GM18951 (cell line): Measurements from ENCODE around the gene MERTK.

Experiments used
- POLR2A ChIP-seq: IDR thresholded peaks from 4 replicates; pipeline ENCODE4 v1.6.1; 2011; ENCODE audit warnings: mild to moderate bottlenecking; ENCODE audit not compliant: insufficient read length, insufficient read depth; ENCODE audit errors: extremely low read depth
- in situ Hi-C: fragments of 300-500 bp; cut with MboI; formaldehyde crosslinking; loops from one replicate; pipeline ENCODE4 v1.12.0; 2022; ENCODE audit warnings: low sequenced_read_pairs, mixed read lengths, inconsistent platforms; ENCODE audit not compliant: unreplicated experiment

The MERTK gene

DNA sequence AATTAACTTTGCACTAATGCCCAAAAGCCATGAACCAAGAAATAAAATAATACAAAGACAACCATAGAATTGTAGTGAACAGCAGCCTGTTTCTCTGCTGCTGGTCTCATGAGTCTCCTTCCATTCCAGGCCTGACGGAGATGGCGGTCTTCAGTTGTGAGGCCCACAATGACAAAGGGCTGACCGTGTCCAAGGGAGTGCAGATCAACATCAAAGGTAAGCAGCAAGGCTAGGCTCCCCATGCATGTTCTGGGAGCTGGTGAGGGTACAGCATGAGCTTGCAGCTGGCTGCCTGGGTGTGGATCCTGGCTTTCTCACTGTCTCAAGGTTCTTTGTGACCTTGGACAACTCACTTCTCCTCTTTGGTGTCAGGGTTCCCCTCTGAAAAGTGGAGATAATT, 66.7 kb downstream of the MERTK start:
- in situ Hi-C loops, result no loop called here
- no peak for TF ChIP-seq POLR2A

DNA sequence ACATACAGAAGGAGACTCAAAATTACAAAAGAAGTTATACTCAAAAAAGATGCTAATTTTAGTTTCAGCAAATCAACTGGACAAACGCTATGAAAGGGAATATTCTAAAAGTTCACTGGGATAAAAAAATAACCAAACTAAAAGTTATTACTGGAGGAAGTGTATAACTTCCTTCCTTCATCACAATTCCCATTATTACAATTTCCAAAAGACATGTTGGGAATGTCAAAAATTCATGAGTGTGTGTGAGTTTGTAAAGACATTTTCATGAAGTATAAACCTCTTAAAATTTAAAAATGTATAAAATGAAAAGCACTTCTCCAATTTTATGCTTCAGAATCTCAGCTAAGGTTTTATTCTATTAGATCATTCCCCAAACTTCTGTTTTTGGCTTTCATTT, 67.8 kb downstream of the MERTK start:
- in situ Hi-C loops, result no loop called here
- no peak for TF ChIP-seq POLR2A

DNA sequence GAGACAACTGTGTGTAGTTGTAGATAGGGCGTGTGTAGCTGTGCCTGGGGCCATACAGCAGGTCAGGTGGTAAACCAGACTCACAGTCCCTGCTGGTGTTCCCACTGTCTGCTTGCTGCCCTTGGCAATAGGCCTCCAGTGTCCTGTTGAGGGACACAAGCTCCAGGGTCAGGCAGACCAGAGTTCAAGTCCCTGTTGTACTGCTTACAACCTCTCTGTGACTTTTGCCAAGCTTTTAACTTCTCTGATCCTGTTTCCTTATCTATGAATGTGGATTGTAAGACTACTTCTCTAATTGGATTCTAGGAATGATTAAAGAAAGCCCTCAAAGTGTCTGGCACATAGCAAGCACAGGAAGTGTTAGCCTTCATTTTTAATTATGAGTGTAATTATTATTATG, 68.6 kb downstream of the MERTK start:
- in situ Hi-C loops, result no loop called here
- TF ChIP-seq POLR2A, result no peak

DNA sequence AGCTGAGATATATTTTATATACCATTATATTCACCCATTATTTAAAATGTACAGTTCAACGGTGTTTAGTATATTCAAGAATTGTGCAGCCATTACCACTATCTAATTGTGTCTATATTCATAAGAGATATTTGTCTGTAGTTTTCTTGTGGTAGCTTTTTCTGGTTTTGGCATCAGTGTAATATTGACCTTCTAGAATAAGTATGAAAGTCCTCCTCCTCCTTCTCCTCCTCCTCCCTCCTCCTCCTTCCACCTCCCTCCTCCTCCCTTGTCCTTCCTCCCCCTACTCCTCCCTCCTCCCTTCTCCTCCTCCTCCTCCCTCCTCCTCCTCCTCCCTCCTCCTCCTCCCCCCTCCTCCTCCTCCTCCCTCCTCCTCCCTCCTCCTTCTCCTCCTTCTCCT, 72.0 kb downstream of the MERTK start:
- no peak for TF ChIP-seq POLR2A
- in situ Hi-C loops, result no loop called here

DNA sequence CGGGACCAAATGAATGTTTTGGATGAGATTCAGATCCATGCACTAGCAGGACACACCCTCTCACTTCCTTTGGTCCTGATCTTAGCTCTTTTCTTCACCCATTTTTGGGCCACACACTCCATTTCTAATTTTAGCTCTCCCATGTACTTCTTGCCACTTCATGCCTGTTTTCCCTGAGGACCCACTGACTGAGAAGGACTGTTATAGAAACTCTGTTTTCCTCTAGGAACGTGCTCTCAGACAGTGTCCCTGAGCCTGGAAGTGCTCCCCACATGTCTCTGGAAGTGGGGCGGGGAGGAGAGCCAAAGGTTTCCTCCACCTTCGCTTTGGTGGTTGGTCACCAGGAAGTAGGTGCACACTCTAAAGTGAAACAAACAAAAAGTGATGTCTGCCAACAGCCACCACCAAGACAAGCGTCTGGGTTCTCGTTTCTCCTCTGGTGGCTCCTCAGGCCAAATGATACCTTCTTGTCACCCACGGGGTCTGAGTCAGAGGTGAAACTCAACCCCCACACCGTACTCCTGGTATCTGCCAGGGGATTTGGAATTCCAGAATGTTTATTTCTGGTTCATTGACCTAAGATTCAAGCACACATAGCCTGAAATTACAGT, 74.7 kb downstream of the MERTK start:
- in situ Hi-C loops, result no loop called here
- TF ChIP-seq POLR2A, result no peak

DNA sequence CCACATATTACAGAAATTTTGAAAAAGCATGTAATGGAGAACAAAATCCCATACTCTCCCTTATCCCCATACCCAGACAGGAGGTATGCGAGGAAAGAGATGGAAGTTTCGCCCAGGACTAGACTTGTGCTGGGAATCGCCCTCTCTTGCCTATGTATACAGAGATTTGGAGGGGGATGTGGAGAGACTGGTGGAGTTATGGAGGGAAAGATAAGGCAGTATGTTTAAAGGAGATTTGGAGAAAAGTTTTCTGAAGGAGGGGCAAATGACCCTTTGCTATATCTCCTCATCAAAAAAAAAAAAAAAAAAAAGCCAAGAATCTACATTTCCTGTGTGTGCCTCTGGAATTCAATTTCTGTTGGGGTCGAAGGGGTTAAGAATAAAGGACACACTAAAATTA, 75.3 kb downstream of the MERTK start:
- in situ Hi-C loops, result no loop called here

DNA sequence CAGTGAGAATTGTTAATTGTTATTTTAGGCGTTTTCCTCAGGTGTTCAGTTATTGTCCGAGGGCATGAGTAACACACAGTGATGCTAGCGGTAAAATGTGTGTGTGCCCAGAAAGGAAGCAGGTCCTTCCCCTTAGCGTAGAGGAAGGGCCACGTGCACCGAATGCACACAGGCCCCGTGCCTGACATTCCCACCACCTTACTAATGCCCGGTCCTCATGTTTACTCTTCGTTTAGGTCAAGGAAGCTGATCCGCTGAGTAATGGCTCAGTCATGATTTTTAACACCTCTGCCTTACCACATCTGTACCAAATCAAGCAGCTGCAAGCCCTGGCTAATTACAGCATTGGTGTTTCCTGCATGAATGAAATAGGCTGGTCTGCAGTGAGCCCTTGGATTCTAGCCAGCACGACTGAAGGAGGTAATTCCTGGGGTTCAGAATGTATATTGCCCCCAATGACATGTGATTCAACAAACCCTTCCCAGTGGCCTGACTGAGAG, 76.7 kb downstream of the MERTK start:
- in situ Hi-C loops, result no loop called here
- TF ChIP-seq POLR2A, result no peak

More for the DNA sequence above, 75.3 kb downstream of the MERTK start:
- no peak for TF ChIP-seq POLR2A

DNA sequence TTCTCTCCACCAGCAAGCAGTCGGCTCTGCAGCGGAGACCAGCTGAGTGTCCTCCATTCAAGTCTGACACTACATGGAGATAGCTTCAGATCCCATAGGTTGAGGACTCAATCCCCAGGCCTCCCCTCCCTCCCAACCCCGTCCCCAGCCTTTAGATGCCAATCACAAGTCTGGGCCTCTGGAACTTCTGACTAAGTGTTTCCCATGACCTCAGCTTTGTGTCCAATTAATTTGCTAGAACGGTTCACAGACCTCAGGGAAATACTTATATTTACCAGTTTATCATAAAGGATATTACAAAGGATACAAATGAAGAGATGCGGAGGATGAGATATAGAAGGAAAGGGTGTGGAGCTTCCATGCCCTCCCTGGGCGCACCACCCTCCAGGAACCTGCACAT, 77.4 kb downstream of the MERTK start:
- in situ Hi-C loops, result no loop called here
- TF ChIP-seq POLR2A, result no peak

DNA sequence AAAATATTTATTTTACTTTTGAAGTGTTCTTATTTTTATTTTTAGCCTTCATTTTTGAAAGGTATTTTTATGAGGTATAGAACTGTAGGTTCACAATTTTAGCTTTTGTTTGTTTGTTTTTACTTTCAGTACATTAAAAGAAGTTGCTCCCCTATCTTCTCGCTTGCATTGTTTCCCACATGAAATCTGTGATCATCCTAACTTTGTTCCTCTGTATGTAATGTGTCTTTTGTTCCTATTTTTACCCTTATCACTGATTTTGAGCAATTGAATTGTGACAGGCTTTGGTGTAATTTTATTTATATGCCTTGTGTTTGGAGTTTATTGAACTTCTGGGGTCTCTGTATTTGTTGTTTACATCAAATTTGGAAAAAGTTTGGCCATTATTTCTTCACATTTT, 78.8 kb downstream of the MERTK start:
- in situ Hi-C loops, result no loop called here
- no peak for TF ChIP-seq POLR2A

DNA sequence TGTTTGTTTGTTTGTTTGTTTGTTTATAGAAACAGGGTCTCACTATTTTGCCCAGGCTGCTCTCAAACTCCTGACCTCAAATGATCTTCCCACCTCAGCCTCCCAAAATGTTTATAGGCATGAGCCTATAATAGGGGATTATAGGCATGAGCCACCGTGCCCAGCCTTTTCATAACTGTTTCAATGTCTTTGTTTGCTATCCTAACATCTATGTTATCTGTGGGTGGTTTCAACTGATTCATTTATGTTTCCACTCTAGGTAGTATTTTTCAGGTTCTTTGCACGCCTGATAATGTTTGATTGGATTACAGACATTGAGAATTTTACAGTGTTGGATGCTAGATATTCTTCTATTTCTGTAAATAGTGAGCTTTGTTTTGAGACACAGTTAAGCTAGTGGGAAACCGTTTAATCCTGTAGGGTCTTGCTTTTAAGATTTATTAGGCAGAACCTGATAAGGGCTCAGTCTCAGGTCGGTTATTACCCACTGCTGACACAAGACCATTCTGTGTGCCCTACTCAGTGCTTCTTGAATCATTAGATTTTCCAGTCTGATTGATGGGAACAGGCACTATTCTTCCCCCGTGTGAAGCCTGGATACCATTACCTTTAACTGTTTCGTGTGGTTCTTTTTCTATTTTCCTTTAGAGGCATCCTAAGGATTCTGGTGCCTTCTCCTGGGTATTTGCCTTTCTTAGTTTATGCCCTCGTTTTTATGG, 80.2 kb downstream of the MERTK start:
- TF ChIP-seq POLR2A, result no peak

DNA sequence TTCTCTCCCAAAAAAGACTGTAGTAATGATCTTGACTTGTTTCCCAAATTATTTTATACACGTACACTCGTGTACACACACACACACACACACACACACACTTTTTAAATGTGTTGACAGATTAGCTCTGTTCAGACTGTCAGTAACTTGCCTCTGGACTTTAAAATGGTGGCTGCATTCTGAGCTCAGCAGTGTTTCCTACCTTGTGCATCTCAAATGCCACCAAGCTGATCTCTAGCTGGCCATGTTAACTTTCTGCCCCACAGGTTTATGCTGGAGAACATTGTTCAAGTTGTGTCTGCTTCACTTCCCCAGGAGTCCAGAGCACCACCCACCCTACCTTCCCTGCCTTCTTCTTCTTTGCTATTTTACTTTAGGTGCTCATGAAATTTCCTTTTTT, 83.3 kb downstream of the MERTK start:
- in situ Hi-C loops, result no loop called here
- no peak for TF ChIP-seq POLR2A

More for the DNA sequence above, 80.2 kb downstream of the MERTK start:
- in situ Hi-C loops, result no loop called here

DNA sequence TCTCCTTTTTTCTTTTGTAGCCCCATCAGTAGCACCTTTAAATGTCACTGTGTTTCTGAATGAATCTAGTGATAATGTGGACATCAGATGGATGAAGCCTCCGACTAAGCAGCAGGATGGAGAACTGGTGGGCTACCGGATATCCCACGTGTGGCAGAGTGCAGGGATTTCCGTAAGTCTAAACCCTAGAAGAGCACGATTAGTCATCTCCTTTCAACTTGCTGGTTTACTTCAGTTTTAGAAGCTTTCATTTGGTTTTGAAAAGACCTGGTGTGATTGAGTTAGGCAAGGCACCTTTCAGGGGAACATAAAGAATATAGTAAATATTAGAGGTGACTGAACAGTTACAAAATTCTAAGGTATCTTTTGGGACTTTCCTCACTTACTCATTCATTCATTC, 84.4 kb downstream of the MERTK start:
- in situ Hi-C loops, result no loop called here
- no peak for TF ChIP-seq POLR2A

DNA sequence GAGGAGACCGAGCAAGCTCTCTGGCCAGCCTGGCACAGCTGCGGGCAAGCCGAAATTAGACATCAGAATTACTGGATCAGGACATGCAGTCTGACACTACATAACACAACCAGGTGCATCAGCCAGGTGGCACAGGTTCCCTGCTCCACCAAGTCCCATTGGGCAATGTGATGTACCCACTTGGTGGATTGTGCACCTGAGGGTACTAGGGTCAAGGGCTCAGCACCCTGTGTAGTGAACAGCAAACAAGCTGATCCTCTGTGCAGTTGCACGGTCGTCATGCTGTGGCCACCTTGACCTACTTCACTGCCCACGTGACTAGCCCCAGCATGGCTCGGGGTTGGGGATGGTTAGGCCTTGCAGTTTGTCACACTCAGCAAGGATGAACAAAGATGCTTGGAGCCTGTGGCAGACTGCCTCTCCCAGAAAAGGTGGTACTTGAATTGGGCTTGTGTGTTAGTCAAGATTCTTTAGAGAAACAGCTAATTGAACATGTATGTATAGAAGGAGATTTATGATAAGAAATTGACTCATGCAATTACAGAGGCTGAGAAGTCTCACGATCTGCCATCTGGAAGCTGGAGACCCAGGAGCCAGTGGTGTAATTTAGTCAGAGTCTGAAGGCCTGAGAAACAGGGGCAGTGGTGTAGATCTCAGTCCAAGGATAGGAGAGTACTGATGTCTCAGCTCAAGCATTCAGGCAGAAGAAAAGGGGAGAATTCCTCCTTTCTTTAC, 85.2 kb downstream of the MERTK start:
- in situ Hi-C loops, result no loop called here
- no peak for TF ChIP-seq POLR2A

DNA sequence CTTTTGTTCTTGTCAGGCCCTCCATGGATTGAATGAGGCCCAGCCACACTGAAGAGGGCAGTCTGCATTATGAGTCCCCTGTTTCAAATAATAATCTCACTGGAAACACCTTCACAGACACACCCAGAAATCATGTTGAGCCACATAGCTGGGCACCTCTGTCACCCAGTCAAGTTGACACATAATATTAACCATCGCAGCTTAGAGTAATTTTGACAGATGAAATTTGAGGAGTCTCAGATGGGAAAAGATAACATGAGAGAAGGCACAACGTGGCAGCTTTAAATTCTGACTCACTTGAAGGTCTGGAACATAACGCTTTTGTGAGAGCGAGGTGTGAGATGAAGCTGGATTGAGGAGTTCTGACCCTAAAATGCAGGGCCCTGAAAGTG, 85.8 kb downstream of the MERTK start:
- in situ Hi-C loops, result no loop called here
- no peak for TF ChIP-seq POLR2A
